Measurements from ENCODE around the gene ZPBP. TPM values are rescaled to one million over a fixed set of nuclear protein-coding genes. Genes with fewer than 3 reads are reported as not detected.

The ZPBP gene
- polyA plus RNA-seq, 2 of the 4 experiments (the other 2 are of a cell fraction): not detected

- CTCF ChIA-PET: no interaction called here
- WGBS (ENCODE audit: missing lambda C conversion rate): 47% methylated on average over 8 of the region's 8 CpGs
- POLR2A ChIA-PET: no interaction called here
These were observed 181.1 kb downstream of the ZPBP start for GRCh38 chr7:49911909-49912308.

GRCh38 chr7:49894543-49894942, 198.5 kb downstream of the ZPBP start:
- FAIRE-seq: no peak

More at GRCh38 chr7:49911909-49912308, 181.1 kb downstream of the ZPBP start:
- no peak for ATAC-seq
- Histone ChIP-seq H3K9me3 (no peaks in the 10 kb centered on the region), H3K4me2 (no peak overlapping the region), H3K4me3 (no peak overlapping the region), H3K4me1 (no peaks in the 10 kb centered on the region), H3K27ac (no peak overlapping the region)
- TF ChIP-seq KDM1A (IDR thresholded peaks at IDR 0.05; ENCODE audit: low read depth) (no peak), JUNB (IDR thresholded peaks at IDR 0.05) (no peak), HDAC2 (IDR thresholded peaks at IDR 0.05) (no peak), NPAS2 (CRISPR knock-in tag; IDR thresholded peaks at IDR 0.05; ENCODE audit: borderline replicate concordance) (no peak), HOXB5 (CRISPR knock-in tag; IDR thresholded peaks at IDR 0.05) (no peak), PHF8 (IDR thresholded peaks at IDR 0.05; ENCODE audit: borderline replicate concordance, low read depth) (no peak), SMC3 (IDR thresholded peaks at IDR 0.05) (no peak), TFCP2L1 (CRISPR knock-in tag; IDR thresholded peaks at IDR 0.05) (no peak), EHMT2 (IDR thresholded peaks at IDR 0.05; ENCODE audit: low read depth) (no peak), FOXS1 (CRISPR knock-in tag; IDR thresholded peaks at IDR 0.05) (no peak), GATA3 (IDR thresholded peaks at IDR 0.05; ENCODE audit: borderline replicate concordance) (no peak), RAD21 (conservative IDR thresholded peaks at IDR 0.05 in 1 of 2, IDR thresholded peaks at IDR 0.05 in 1 of 2) (no peak), CHD2 (IDR thresholded peaks at IDR 0.05; ENCODE audit: low read length, partially characterized antibody) (no peak), CHD4 (IDR thresholded peaks at IDR 0.05; ENCODE audit: borderline replicate concordance) (no peak), CBX2 (IDR thresholded peaks at IDR 0.05; ENCODE audit: borderline replicate concordance, low read depth) (no peak)
- TF ChIP-seq, protein P1, sequence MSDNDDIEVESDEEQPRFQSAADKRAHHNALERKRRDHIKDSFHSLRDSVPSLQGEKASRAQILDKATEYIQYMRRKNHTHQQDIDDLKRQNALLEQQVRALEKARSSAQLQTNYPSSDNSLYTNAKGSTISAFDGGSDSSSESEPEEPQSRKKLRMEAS (IDR thresholded peaks at IDR 0.05): no peak
- FAIRE-seq: no peak
- no peak for DNase-seq (ENCODE audit: low read depth in 1 of 2, low spot score in 1 of 2)

DNA sequence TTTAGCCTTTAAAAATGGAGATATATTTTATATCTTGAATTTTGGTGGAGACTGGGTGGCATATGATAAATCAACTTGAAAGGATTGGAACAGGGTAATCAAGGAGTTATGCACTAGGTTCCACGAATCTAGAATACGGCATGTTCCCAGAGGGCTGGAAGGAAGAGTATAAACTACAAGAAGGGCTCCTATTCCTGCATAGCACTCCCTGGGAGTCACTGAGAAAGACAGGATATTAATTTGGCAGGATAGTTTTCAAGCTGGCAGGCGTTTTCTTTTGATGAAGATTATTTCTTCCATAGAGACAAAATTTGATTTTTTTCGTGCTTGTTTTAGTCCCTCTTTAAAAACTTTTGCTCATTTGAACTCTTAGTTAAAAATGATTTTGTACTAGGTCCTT, 199.9 kb downstream of the ZPBP start:
- 12% methylated on average over 4 of the region's 4 CpGs for WGBS (ENCODE audit: missing lambda C conversion rate)
- TF ChIP-seq ZSCAN20 (CRISPR knock-in tag; IDR thresholded peaks at IDR 0.05) (no peak), RAD21 (conservative IDR thresholded peaks at IDR 0.05 in 1 of 2, IDR thresholded peaks at IDR 0.05 in 1 of 2) (no peak), GATA3 (IDR thresholded peaks at IDR 0.05; ENCODE audit: borderline replicate concordance) (no peak), HOXA7 (CRISPR knock-in tag; IDR thresholded peaks at IDR 0.05) (no peak), CBX8 (IDR thresholded peaks at IDR 0.05) (no peak)
- no peaks in the 10 kb centered on the region for H3K9me3 ChIP-seq
- ChIA-PET POLR2A (no interaction called here), CTCF (no interaction called here)
- FAIRE-seq: no peak
- no peaks in the 10 kb centered on the region for H3K4me1 ChIP-seq
- no peak overlapping the region for H3K4me2 ChIP-seq
- DNase-seq (ENCODE audit: low read depth in 1 of 2, low spot score in 1 of 2): no peak
- H3K4me3 ChIP-seq: no peak overlapping the region
- H3K27ac ChIP-seq: no peak overlapping the region
- ATAC-seq: no peak

More at GRCh38 chr7:49894543-49894942, 198.5 kb downstream of the ZPBP start:
- ATAC-seq (no peak), DNase-seq (ENCODE audit: low read depth in 1 of 2, low spot score in 1 of 2) (no peak)
- TF ChIP-seq, protein P2, sequence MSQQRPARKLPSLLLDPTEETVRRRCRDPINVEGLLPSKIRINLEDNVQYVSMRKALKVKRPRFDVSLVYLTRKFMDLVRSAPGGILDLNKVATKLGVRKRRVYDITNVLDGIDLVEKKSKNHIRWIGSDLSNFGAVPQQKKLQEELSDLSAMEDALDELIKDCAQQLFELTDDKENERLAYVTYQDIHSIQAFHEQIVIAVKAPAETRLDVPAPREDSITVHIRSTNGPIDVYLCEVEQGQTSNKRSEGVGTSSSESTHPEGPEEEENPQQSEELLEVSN (IDR thresholded peaks at IDR 0.05; ENCODE audit: borderline replicate concordance, low read depth): no peak
- no peak for TF ChIP-seq BCL3 (IDR thresholded peaks at IDR 0.05)
- no peak for TF ChIP-seq FOSB (CRISPR knock-in tag; IDR thresholded peaks at IDR 0.05)
- no peak overlapping the region for H3K4me2 ChIP-seq
- no peak overlapping the region for H3K27ac ChIP-seq
- ChIA-PET CTCF (no interaction called here), POLR2A (no interaction called here)
- H3K9me3 ChIP-seq: no peaks in the 10 kb centered on the region
- H3K4me1 ChIP-seq: no peaks in the 10 kb centered on the region
- H3K4me3 ChIP-seq: no peak overlapping the region
- 14% methylated on average over 4 of the region's 4 CpGs for WGBS (ENCODE audit: missing lambda C conversion rate)

Data from A549 (cell line).